Amniotic stem cell (primary cell): ENCODE results near the gene SORCS3.
"Not testable (repeated sequence)": the region's sequence is repeated elsewhere in the genome, so short reads cannot be mapped to it uniquely, and the experiment has no call there.

Source experiments
- DNase-seq: peaks from one replicate; lab custom pipeline; 2025; lab: John Stamatoyannopoulos, UW

SORCS3 gene

DNA sequence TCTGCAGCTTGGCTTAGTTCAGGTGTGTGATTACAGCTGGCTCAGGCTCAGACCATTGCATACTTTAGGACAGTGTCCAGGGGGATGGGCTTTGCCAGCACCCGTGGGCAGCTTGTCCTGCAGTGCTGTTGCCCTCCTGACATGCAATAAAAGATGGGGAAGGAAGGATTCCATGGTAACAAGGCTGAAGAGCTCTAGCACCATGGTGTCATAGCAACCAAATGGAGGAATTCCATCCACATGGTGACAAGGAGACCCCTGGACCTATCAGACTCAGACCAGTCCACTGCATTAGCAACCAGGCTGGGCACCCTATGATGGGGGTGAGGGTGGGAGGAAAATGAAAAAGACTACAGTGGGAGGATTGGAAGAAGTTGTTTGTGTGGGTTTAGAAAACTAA lies 49.9 kb downstream of the SORCS3 start:
- no peak for DNase-seq

- DNase-seq: no peak
Measured at GRCh38 chr10:104694074-104694473, 53.0 kb downstream of the SORCS3 start.

GRCh38 chr10:104703262-104703661 lies 62.2 kb downstream of the SORCS3 start:
- not testable (repeated sequence) for DNase-seq

- no peak for DNase-seq
Measured at GRCh38 chr10:104706886-104707285, 65.8 kb downstream of the SORCS3 start.

DNA sequence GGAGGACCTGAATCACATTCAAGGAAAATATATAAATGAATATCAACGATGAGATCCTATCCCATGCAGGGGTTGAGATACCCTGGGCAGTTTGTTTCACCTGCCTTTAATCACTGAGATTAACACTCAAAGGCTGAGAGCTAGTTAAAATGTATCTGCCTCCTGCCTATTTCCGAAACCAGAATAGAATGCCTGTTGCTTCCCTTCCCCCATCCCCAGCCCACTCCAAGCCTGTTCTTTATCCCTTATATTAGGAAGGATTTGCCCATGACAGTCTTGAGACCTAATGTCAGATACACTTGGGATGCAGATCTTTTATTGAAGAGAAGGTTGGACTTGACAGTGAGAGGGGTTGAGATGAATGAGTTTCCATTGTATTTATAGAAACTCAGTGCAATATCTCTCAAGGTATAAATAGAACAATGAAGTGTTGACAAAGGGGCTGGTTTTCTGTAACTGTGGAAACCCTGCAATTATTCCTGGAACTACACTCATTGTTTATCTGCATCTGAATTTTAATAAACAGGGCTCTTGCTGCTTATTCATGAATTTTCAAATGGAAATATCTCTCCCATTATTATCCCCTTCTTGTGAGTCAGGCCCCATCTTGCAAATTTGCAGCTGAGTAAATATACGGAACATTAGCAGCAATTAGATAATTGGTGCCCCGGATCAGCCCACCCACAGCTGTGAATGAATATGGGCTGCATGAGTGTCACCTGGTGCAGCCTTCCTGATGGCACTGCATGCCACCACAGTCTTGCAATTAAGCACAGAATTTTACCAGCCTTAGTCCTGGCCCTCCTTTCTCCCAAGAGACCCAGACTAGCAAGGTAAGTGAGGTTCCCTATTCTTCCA lies 66.7 kb downstream of the SORCS3 start:
- DNase-seq: no peak

DNA sequence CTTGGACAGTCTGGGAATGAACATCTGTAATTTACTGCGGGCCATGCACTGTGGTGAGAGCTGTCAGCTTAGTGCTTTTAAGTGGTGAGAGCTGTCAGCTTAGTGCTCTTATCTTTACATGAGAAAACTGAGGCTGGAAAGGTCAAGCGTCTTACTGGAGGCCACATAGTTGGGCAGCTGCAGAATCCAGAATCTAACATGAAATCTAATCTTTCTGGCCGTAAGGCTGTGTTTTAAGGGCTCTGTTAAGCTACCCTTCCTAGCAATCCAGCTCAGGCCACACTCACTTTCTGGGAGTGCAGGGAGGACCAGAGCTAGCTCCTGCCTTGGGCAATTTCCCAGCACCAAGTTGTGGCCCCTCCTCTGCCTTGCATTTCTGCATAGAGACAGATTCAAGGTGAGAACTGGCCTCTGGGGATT lies 70.2 kb downstream of the SORCS3 start:
- no peak for DNase-seq

DNA sequence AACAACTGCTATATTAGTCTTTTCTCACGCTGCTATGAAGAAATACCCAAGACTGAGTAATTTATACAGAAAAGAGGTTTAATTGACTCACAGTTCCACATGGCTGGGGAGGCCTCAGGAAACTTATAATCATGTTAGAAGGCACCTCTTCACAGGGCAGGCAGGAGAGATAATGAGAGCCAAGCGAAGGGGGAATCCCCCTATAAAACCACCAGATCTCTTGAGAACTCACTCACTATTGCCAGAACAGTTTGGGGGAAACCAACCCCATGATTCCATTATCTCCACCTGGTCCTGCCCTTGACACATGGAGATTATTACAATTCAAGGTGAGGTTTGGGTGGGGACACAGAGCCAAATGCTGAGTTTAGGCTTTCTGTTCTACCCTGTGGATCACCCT lies 89.5 kb downstream of the SORCS3 start:
- not testable (repeated sequence) for DNase-seq

DNA sequence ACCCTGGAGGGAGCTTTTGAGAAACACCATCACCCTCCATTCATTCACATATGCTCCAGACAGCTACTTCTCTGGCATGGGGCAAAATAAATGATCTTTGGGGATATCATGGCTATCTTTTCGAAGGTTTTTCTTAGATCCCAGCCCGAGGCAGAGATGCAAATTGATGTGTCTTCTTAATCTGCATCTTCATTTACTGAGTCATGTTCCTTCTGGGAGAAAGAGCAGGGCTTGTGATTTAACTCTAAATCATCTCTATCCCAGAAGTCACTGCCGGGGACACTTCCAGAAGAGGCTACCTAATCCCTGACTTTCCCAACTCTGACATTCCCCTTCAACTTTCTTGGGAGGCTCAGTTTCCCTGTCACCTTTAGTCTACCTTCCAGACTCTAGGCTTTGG lies 90.1 kb downstream of the SORCS3 start:
- DNase-seq: no peak

GRCh38 chr10:104732222-104732621 lies 91.1 kb downstream of the SORCS3 start:
- no peak for DNase-seq

GRCh38 chr10:104734433-104734832 lies 93.3 kb downstream of the SORCS3 start:
- DNase-seq: no peak

DNA sequence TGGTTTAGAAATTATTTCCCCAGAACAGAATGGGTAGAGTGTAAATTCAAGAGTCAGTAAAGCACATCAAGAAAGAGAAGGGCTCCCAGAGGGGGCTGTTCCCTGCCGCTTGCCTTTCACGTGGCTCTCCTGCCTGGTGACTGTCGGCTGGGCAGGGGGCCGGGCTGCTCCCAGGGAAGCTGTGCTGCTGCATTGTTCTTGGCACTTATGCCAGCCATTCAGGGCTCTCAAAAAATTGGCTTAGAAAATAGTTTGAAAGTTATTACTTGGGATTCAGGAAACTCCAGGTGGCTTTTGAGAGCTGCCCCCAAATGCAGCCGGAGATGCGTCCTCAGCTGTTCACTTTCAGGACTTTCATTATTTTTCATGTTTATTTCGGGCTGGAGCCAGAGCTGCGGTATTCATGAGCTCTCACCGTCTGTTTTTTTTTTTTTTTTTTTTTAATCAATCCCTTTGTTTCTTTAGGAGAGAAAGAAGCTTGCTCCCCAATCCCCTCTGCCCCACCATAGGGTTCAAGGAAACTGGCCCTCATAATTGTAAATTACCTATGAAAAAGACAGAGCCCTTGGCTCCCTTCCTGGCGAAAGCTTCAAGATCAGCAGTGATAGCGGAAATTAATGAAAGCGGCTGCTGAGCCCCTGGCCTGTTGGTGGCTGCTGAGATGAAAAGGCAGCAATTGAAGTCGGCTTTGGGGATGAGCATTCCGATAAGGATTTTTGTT lies 94.1 kb downstream of the SORCS3 start:
- DNase-seq: no peak

DNA sequence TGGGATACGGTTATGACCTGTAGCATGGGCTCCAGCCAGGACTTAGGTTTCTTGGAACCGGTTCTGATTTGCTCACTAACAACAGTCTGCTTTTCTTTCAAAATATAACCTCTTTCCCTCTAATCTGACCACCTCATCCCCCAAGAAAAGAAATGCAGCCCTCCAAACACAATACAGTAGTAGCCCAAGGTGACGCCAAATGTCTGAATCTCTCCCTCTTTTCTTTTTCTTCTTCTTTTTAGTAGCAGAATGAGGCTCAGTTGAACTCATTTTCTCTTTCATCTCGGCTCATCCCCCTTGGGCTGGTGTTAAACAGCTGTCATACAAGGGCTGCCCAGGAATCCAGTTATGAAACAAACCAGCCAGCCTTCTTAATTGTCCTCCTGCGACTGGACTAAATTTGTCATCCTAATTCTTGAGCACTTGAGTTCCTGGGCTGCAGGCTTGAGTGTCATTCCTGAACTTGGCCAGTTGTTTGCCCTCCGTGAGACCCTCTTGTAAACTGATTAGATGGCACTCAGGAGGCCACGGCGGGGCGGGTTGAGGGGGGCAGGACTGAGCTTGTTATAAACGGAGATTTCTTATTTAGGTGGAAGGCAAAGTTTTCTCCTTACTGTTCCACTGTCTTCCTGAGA lies 94.8 kb downstream of the SORCS3 start:
- no peak for DNase-seq

- no peak for DNase-seq
Measured at GRCh38 chr10:104741127-104741526, 100.0 kb downstream of the SORCS3 start.

DNA sequence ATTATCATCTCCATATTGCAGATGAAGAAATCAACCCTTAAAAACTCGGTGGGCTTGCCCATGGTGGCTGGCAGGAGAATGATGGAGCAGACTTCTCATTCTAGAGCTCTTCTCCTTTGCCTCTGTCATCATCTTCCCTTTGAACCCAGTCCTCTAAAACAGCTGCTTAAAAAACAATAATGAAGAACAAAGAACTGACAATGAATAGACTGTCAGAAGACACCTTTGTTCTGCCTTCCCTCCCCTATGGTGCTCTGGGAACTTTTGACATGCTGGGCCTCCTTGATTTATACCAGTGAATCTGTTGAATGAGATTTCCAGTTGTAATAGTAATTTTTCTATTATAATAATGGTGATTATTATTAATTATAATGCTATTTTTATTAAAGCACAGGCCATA lies 103.0 kb downstream of the SORCS3 start:
- no peak for DNase-seq

- no peak for DNase-seq
Measured at GRCh38 chr10:104750291-104750690, 109.2 kb downstream of the SORCS3 start.

DNA sequence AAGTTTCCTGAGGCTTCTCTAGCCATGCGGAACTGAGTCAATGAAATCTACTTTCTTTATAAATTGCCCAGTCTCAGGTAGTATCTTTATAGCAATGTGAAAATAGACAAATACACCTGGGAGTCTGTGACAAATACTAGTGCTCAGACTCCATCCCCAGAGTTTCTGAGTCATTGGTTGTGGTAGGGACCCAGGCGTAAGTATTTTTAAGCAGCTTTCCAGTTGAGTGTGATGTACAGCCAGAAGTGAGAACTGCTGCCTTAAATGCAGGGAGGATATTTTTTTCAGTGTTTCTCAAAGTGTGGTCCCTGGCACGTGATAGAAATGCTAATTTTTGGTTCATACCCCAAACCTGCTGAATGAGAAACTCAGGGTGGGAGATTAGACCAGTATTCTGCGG lies 121.7 kb downstream of the SORCS3 start:
- DNase-seq: no peak

DNA sequence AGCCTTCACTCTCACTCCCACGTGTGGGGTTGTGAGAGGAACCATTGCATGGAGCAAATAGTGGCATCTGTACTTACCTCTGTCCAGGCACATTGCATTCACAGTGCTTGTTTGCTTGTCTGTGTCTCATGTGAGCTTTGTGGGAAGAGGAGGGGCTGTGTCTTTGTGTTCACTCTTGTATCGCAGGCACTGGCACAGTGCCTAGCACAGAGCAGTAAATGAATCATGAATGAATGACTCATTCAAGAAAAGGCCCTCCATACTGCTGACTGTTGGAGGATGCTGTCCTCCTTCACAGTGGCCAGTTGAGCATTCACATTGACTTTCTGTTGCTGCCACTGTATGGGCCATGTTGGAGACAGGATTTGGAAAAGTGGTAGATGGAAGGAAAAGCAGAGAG lies 125.3 kb downstream of the SORCS3 start:
- DNase-seq: no peak

- DNase-seq: no peak
Measured at GRCh38 chr10:104767282-104767681, 126.2 kb downstream of the SORCS3 start.

DNA sequence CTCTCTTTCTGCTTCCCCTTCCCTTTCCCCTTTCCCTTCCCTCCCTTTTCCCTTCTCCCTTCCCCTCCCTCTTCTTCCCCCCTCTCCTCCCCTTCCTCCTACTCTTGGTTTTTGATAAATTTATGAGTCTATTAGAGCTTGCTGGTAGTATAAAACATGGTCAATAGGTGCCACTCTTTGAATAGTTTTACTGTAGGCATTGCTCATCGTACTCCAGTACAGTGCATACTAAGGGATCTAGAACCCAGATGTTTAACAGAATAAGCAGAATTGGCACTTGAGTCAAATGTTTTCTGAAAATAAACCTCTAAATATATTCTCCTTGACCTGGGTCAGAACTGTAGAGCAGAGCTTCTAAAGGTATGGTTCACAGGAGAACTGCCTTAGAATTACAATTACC lies 126.7 kb downstream of the SORCS3 start:
- DNase-seq: no peak

DNA sequence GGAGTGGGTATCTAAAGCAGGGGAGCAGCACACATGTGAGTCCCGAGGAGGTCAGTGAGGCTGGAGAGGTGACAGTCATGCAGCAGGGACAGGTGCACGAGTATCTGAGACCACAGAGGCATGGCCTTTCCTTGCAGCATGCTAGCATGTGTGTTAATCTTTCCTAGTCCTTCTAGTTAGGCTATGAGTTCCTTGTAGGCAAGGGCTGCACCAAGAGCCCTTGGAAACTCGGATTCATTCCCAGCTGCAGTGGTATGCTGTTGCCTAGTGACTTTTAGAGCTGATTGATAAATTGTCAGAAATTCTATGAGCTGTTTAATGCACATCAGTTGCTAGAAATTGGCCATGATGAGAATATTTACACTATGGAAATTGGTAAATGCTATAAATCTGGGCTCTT lies 132.0 kb downstream of the SORCS3 start:
- DNase-seq: no peak

DNA sequence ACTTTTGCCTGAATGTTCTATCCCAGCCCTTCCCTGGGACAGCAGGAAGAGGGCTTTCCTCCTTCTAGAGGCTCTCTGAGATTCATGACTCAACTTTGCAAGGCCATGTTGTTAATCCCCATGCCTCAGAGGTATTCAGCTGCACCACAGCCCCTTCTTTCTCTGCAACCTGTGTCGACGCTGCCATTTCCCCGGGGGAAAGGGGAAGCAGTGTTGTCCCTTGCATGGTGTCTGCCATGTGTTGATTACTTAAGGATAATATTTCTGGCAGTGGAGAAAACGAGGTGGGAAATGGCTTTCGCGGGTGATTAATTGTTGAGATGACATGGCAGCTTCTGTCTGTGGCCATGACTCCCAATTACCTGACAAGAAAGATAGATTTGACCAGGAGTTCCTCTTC lies 133.1 kb downstream of the SORCS3 start:
- DNase-seq: no peak

DNA sequence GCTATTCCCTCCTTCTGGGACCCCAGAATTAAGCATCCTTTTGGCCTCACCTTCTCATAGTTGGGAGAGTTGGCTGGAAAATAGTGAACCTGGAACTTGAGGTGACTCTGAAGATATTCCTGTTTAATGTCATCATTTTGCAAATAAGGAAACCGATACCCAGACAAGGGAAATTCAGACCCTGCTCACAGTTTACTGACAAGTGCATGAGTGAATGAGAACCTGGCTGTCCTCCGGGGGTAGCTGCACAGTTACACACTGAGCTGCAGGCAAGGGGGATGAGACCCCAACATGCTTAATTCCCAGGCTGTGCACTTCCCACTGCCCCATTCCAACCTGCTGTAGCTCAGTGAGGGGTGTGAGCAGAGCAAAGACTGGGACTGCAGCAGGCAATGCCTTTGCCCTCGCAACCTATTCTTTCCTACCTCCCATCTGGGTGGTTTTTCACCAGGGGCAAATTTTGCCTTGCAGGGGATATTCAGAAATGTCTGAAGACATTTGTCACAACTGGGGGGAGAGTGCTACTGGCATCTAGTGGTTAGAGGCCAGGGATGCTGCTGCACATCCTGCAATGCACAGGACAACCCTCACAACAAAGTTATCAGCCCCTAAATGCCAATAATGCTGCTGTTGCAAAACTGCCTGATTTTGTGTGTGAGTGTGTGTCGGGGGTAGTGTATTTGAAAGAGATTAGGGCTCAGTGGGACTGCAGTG lies 136.2 kb downstream of the SORCS3 start:
- DNase-seq: no peak
